Activated T-helper 1 cell treated with Interleukin-2 at 50 U/mL for 16 hours (primary cell): ENCODE data around the gene WDFY3.
"Not testable (repeated sequence)": the region's sequence is repeated elsewhere in the genome, so short reads cannot be mapped to it uniquely, and the experiment has no call there.

Experiments used
- DNase-seq: peaks from one replicate; pipeline ENCODE4 v3.0.0-alpha.2; 2020; ENCODE audit warnings: low read depth

WDFY3 gene

GRCh38 chr4:84710548-84710947 lies 255.9 kb downstream of the WDFY3 start:
- DNase-seq = no peak

DNA sequence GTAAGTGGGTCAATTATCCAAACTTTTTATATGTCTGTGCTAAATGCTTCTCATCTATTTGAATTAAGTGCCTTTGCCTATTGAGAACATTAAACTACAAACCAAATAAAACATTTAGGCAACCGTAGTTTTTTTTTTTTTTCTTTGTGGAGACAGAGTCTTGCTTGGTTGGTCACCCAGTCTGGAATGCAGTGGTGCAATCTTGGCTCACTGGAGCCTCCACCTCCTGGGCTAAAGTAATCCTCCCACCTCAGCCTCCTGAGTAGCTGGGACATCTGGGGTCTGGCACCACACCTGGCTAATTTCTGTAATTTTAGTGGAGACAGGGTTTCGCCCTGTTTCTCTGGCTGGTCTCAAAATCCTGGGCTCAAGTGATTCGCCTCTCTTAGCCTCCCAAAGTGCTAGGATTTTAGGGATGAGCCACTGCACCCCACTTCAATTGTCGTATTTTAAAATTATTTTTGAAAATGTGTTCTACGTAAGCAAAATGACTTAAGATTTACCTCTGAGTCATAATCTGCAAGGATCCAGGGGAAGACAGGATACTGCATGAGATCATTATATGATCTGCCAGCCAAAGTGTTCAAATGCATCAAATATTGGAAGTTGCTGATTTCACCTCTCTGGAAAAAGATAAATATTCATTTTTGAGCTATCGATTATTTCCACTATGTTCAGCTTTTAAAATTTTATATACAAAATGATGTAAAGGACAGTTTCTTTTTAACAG lies 257.9 kb downstream of the WDFY3 start:
- no peak for DNase-seq

- DNase-seq = no peak
These were observed 260.2 kb downstream of the WDFY3 start for GRCh38 chr4:84706286-84706685.

- no peak for DNase-seq
These were observed 267.4 kb downstream of the WDFY3 start for GRCh38 chr4:84699001-84699671.

DNA sequence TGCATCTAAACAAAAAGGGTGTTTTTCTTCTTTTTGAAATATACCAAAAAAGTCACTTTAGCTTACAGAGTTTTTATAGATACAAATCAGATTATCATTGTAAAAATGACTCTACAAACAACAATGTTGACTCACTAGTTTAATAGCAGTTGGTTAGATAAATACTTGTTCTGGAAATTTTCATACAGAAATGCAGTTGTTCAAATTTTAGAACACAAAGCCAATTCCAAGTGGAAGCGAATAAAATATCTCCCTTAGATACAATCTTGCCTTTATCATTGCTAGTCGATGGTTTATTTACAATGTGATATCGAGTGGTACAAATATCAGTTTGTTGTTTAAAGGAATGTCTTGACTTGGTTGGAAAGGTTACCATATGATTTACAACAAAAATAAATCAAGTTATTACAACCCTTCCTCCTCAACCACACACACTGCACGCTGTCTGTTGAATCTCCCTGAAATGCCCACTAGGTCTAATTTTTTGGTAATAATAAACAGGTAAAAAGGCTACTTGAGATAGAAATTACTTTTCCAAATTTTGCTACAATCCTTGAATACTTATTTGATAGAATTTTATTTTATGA lies 268.8 kb downstream of the WDFY3 start:
- DNase-seq = no peak

DNA sequence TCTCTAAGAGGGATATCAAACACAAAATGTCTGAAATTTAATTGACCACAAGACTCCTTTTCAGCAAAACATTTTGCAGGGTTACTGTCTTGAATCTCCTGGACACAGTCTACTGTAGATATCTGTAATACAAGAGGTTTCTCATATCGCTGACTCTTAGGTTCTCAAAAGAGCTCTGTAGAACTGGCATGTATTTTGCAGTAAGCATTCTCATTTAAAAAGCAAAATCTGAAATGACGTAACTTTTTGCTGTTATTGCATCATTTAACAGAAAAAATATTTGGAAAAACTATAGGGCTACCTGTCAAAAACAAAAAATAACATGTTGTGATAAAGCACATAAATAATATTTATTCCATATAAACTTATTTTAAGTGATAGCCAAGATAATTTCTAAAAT lies 269.3 kb downstream of the WDFY3 start:
- DNase-seq = no peak

GRCh38 chr4:84691800-84692199 lies 274.7 kb downstream of the WDFY3 start:
- DNase-seq = no peak

DNA sequence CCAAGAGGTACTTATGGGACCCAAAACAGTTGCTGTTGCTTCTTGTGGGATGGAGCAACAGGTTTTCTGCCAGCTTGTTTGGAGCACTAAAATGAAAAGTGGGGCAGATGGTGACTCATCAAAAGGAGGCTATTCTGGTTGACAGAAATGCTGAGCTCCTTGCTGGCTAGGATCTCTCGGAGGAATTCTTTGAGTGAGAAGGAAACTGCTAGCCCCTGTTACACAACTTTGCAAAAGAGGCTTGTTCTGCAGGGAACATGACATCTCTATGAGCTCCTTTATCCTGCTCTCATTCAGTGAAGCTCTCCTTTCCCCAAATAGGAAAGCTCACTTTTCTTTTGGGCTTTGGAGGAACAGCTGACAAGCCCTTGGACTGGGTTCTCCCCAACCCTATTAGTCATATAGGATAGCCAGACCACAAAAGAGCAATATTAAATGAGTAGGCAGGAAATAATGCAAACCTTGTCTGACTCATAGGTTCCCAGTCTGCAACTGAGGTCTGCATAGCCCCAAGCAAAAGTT lies 275.3 kb downstream of the WDFY3 start:
- no peak for DNase-seq

DNA sequence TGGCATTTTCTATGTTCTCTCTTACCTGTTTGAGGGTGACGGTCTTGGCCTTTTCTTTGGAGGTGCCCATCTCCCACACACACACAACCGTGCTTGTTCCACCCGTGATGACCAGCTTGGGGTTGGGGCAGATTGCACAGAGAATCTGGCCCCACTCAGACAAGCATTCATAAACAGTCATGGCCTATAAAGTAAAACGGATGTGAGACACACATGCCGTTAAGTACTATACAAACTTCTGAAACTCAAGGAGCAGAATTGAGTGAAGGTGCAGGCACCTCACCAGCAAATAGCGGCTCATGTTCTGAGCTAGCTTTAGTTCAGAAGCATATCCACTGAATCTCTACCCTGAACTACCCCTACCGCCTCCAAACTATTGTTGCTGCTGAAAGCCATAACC lies 276.0 kb downstream of the WDFY3 start:
- DNase-seq = no peak

GRCh38 chr4:84689197-84689596 lies 277.3 kb downstream of the WDFY3 start:
- DNase-seq = no peak

DNA sequence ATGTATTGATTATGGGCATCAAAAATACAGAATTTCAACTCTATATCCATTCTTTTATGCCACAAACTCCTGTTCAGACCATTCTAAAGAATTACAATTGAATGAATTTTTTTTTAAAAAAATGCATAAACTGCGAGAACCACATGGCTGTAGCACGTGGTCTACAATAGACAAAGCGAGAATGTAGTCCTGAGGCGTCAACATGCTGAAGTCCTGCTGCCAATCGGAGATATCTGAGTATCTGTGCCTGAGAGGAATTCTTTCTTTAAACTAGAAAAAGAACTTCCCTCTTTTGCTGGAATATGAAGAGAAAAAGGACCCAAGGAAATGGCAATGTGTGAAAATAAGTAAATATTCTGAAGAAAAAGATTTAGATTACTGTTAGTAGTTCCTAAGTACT lies 277.9 kb downstream of the WDFY3 start:
- no peak for DNase-seq

- DNase-seq = no peak
These were observed 281.4 kb downstream of the WDFY3 start for GRCh38 chr4:84685105-84685504.

DNA sequence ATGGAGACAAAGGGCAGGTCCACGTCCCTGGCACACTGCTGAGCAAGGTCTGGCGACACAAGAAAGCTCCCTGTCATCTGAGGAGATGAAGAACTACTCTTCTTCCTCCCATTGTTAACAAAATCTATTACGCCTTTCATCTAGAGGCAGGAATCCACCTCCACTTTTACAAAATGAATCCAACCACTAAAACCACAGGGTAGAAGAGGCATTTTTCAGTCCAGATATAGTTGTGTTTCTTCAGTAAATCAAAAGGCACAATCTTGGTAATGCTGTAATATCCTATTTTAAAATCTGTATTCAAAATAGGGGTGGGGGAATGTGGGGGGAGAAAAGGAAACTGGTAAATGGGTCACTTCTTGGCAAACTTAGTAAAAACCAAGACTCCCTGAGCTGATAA lies 282.1 kb downstream of the WDFY3 start:
- no peak for DNase-seq

- DNase-seq = no peak
These were observed 283.2 kb downstream of the WDFY3 start for GRCh38 chr4:84683064-84683850.

- DNase-seq = not testable (repeated sequence)
These were observed 283.8 kb downstream of the WDFY3 start for GRCh38 chr4:84682661-84683060.

GRCh38 chr4:84681486-84682274 lies 284.8 kb downstream of the WDFY3 start:
- DNase-seq = no peak

GRCh38 chr4:84680956-84681355 lies 285.5 kb downstream of the WDFY3 start:
- no peak for DNase-seq

DNA sequence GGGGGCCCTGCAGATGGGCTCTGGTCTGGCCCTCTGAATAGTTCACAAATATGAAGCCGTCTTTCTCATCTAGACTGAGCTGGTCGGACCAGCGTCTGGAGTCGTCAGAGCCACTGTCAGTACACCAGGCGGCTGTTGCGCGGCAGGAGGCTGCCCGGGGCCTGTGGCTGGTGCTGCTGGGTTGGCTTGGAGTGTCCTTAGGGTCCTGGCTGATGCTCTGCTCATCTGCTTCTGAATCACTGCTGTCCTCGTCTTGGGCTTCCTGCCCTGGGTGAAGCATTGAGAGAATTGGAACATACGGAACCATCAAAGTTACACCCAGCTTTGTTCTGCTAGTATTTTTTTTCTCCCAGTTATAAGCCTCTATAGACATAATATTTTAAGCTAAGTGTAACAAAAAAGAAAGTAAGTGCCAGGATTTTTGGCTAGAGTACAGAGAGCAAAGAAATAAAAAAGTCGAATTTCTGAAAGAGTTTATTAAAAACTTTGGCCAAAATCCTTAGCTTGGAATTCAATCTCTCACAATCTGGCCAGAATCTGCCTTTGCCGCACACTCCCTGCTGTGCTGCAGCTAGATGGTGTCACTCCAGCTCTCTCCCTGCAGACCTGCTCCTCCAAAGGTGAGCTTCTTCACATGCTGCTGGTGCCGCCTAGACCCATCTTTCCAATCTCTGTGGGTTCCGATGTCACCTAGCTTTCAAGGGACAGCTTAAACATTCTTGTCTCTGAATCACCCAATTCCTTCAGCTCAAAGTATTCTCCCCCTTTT lies 287.3 kb downstream of the WDFY3 start:
- DNase-seq = no peak

- DNase-seq = no peak
These were observed 288.5 kb downstream of the WDFY3 start for GRCh38 chr4:84677995-84678394.

GRCh38 chr4:84677093-84677492 lies 289.4 kb downstream of the WDFY3 start:
- no peak for DNase-seq
